ENCODE results near the gene PHF20.
A peak's percentile ranks its signal among the peaks of the same experiment; 100 is the strongest.
"Not testable (repeated sequence)": the region's sequence is repeated elsewhere in the genome, so short reads cannot be mapped to it uniquely, and the experiment has no call there.

PHF20 gene

GRCh38 chr20:35771689-35772562, at the start of gene PHF20:
Gene PHF20, plus strand, starts transcription at chr20:35772015. Its CDS starts 29,508 bp downstream, at chr20:35801523.
- peak; percentile 72 for DNase-seq

- not testable (repeated sequence) for DNase-seq
Observed at GRCh38 chr20:35723275-35723639, 48.6 kb upstream of the PHF20 start.

GRCh38 chr20:35723652-35724320, 48.0 kb upstream of the PHF20 start:
- not testable (repeated sequence) for DNase-seq

- no peak for DNase-seq
Observed at GRCh38 chr20:35724321-35725230, 47.2 kb upstream of the PHF20 start.

GRCh38 chr20:35726842-35727711, 44.7 kb upstream of the PHF20 start:
- no peak for DNase-seq

GRCh38 chr20:35729283-35729807, 42.5 kb upstream of the PHF20 start:
- DNase-seq = no peak

- no peak for DNase-seq
Observed at GRCh38 chr20:35729836-35730582, 41.8 kb upstream of the PHF20 start.

- no peak for DNase-seq
Observed at GRCh38 chr20:35730583-35731468, 41.0 kb upstream of the PHF20 start.

GRCh38 chr20:35731469-35731788, 40.4 kb upstream of the PHF20 start:
- DNase-seq = no peak

- no peak for DNase-seq
Observed at GRCh38 chr20:35731862-35732643, 39.8 kb upstream of the PHF20 start.

GRCh38 chr20:35732644-35732982, 39.2 kb upstream of the PHF20 start:
- DNase-seq = no peak

GRCh38 chr20:35734374-35734773, 37.4 kb upstream of the PHF20 start:
- no peak for DNase-seq

- DNase-seq = no peak
Observed at GRCh38 chr20:35734777-35735649, 36.8 kb upstream of the PHF20 start.

GRCh38 chr20:35735826-35736470, 35.9 kb upstream of the PHF20 start:
- DNase-seq = no peak

- no peak for DNase-seq
Observed at GRCh38 chr20:35737865-35738333, 33.9 kb upstream of the PHF20 start.

GRCh38 chr20:35738410-35739179, 33.2 kb upstream of the PHF20 start:
- no peak for DNase-seq

Measured in NCI-H1436 treated with DMSO at 0.1 percent for 48 hours (cell line).